ENCODE measurements around the gene PPP4R2. TPM values are rescaled to one million over a fixed set of nuclear protein-coding genes. Genes with fewer than 3 reads are reported as not detected.
A peak's percentile ranks its signal among the peaks of the same experiment; 100 is the strongest.

The PPP4R2 gene
- total RNA-seq, 5 donors from 2014 or later (not counting 1 experiment from before 2014, with no cell fraction given), result 53.3 to 70.6 (median 61.3) TPM

- no peaks in the 10 kb centered on the region for H3K27me3 Mint-ChIP-seq
- 94% methylated on average over 6 of the region's 10 CpGs for WGBS (ENCODE audit: insufficient coverage)
- H3K27ac Mint-ChIP-seq, result no peak overlapping the region
- peaks cover 22 to 56% (median 50%) of the 10 kb centered on the region in 3 donors for H3K4me1 Mint-ChIP-seq
- DNase-seq, result no peak
- ChIA-PET CTCF (no interaction called here), POLR2A (no interaction called here)
- peaks cover 6% of the 10 kb centered on the region for H3K36me3 Mint-ChIP-seq
- H3K4me3 Mint-ChIP-seq, result no peak overlapping the region
- Histone ChIP-seq H3K27me3 (replicated peaks in 1 of 2; ENCODE audit: control insufficient read depth in 2 of 2, extremely low read depth in 1 of 2, insufficient read depth in 2 of 2, low read length in 1 of 2) (no peaks in the 10 kb centered on the region), H3K36me3 (ENCODE audit: control insufficient read depth in 2 of 2, extremely low read depth in 1 of 2, insufficient read depth in 1 of 2, low read length in 1 of 2) (peaks cover 4 to 14% of the 10 kb centered on the region in 2 donors), H3K4me1 (ENCODE audit: control insufficient read depth in 1 of 2, extremely low read depth in 1 of 2, insufficient read depth in 2 of 2, low read length in 2 of 2) (peaks cover 0 to 8% of the 10 kb centered on the region in 2 experiments), H3K27ac (ENCODE audit: low read length) (no peak overlapping the region), H3K4me3 (ENCODE audit: control insufficient read depth in 1 of 2, extremely low read depth in 1 of 2, low read length in 1 of 2) (no peak overlapping the region), H3K9me3 (no peaks in the 10 kb centered on the region)
- no peak for ATAC-seq (replicated peaks in 1 of 4)
- H3K9me3 Mint-ChIP-seq, result no peaks in the 10 kb centered on the region
Observed at GRCh38 chr3:73049319-73049718, 52.7 kb downstream of the PPP4R2 start.

GRCh38 chr3:73052857-73053256 is 56.2 kb downstream of the PPP4R2 start:
- CTCF ChIA-PET, result no interaction called here
- no peaks in the 10 kb centered on the region for H3K9me3 ChIP-seq
- ATAC-seq (replicated peaks in 1 of 4), result no peak
- H3K27me3 Mint-ChIP-seq, result no peaks in the 10 kb centered on the region
- no peaks in the 10 kb centered on the region for H3K9me3 Mint-ChIP-seq
- H3K27me3 ChIP-seq (replicated peaks in 1 of 2; ENCODE audit: control insufficient read depth in 2 of 2, extremely low read depth in 1 of 2, insufficient read depth in 2 of 2, low read length in 1 of 2), result no peaks in the 10 kb centered on the region
- no peak for DNase-seq
- no peaks in the 10 kb centered on the region for H3K4me1 ChIP-seq (ENCODE audit: control insufficient read depth in 1 of 2, extremely low read depth in 1 of 2, insufficient read depth in 2 of 2, low read length in 2 of 2)
- H3K27ac Mint-ChIP-seq, result peak overlapping the region in 1 of 2 donors; percentile 69
- peaks cover 4% of the 10 kb centered on the region for H3K36me3 Mint-ChIP-seq
- no CpG with 5 or more reads among the region's 2 CpGs for WGBS (ENCODE audit: insufficient coverage)
- H3K36me3 ChIP-seq (ENCODE audit: control insufficient read depth in 2 of 2, extremely low read depth in 1 of 2, insufficient read depth in 1 of 2, low read length in 1 of 2), result peaks cover 4 to 10% of the 10 kb centered on the region in 2 donors
- no peak overlapping the region for H3K27ac ChIP-seq (ENCODE audit: low read length)
- peaks cover 23 to 44% (median 38%) of the 10 kb centered on the region in 3 donors for H3K4me1 Mint-ChIP-seq
- H3K4me3 ChIP-seq (ENCODE audit: control insufficient read depth in 1 of 2, extremely low read depth in 1 of 2, low read length in 1 of 2), result no peak overlapping the region
- POLR2A ChIA-PET, result no interaction called here
- H3K4me3 Mint-ChIP-seq, result no peak overlapping the region

GRCh38 chr3:73055583-73055982 is 59.0 kb downstream of the PPP4R2 start:
- Histone ChIP-seq H3K4me3 (ENCODE audit: control insufficient read depth in 1 of 2, extremely low read depth in 1 of 2, low read length in 1 of 2) (no peak overlapping the region), H3K4me1 (ENCODE audit: control insufficient read depth in 1 of 2, extremely low read depth in 1 of 2, insufficient read depth in 2 of 2, low read length in 2 of 2) (no peaks in the 10 kb centered on the region), H3K9me3 (no peaks in the 10 kb centered on the region), H3K27ac (ENCODE audit: low read length) (peak overlapping the region; percentile 41), H3K36me3 (ENCODE audit: control insufficient read depth in 2 of 2, extremely low read depth in 1 of 2, insufficient read depth in 1 of 2, low read length in 1 of 2) (peaks cover 0 to 10% of the 10 kb centered on the region in 2 donors), H3K27me3 (replicated peaks in 1 of 2; ENCODE audit: control insufficient read depth in 2 of 2, extremely low read depth in 1 of 2, insufficient read depth in 2 of 2, low read length in 1 of 2) (no peaks in the 10 kb centered on the region)
- Mint-ChIP-seq H3K4me3 (no peak overlapping the region), H3K27me3 (no peaks in the 10 kb centered on the region), H3K36me3 (peaks cover 12% of the 10 kb centered on the region), H3K4me1 (peaks cover 28 to 36% (median 30%) of the 10 kb centered on the region in 3 donors), H3K27ac (peak overlapping the region in 1 of 2 donors; percentile 54), H3K9me3 (no peaks in the 10 kb centered on the region)
- DNase-seq (no peak), ATAC-seq (replicated peaks in 1 of 4) (no peak)
- WGBS (ENCODE audit: insufficient coverage), result 87% methylated on average over 4 of the region's 8 CpGs
- ChIA-PET CTCF (interaction anchor here (0.6 to 5.0 kb wide), 11 partner anchors 36 to 208 kb away, joined by 3 to 59 read pairs (median 11); partner anchors contain the start of genes PPP4R2 (in 1 of the 2) and SHQ1 (in 1 of the 2)), POLR2A (no interaction called here)

- no peak for ATAC-seq (replicated peaks in 1 of 4)
Observed at GRCh38 chr3:73056014-73056844, 59.6 kb downstream of the PPP4R2 start.

GRCh38 chr3:73056845-73057150 is 60.2 kb downstream of the PPP4R2 start:
- no peak overlapping the region for H3K27ac ChIP-seq (ENCODE audit: low read length)
- no peaks in the 10 kb centered on the region for H3K4me1 ChIP-seq (ENCODE audit: control insufficient read depth in 1 of 2, extremely low read depth in 1 of 2, insufficient read depth in 2 of 2, low read length in 2 of 2)
- no peak overlapping the region for H3K4me3 Mint-ChIP-seq
- ChIA-PET CTCF (interaction anchor here (0.6 to 5.0 kb wide), 34 partner anchors 10 to 722 kb away, joined by 3 to 59 read pairs (median 4); partner anchors contain the start of genes PPP4R2 (in 1 of the 2) and SHQ1 (in 1 of the 2)), POLR2A (interaction anchor here in 1 of 2 donors (0.5 kb wide), 1 partner anchor 62 kb away, joined by 10 read pairs; no protein-coding TSS in a partner anchor)
- ATAC-seq (replicated peaks in 1 of 4) (no peak), DNase-seq (no peak)
- no peaks in the 10 kb centered on the region for H3K9me3 ChIP-seq
- H3K27me3 Mint-ChIP-seq, result no peaks in the 10 kb centered on the region
- peaks cover 16% of the 10 kb centered on the region for H3K36me3 Mint-ChIP-seq
- H3K27ac Mint-ChIP-seq, result no peak overlapping the region
- H3K4me1 Mint-ChIP-seq, result peaks cover 22 to 28% (median 27%) of the 10 kb centered on the region in 3 donors
- peaks cover 0 to 13% of the 10 kb centered on the region in 2 donors for H3K36me3 ChIP-seq (ENCODE audit: control insufficient read depth in 2 of 2, extremely low read depth in 1 of 2, insufficient read depth in 1 of 2, low read length in 1 of 2)
- H3K27me3 ChIP-seq (replicated peaks in 1 of 2; ENCODE audit: control insufficient read depth in 2 of 2, extremely low read depth in 1 of 2, insufficient read depth in 2 of 2, low read length in 1 of 2), result no peaks in the 10 kb centered on the region
- H3K4me3 ChIP-seq (ENCODE audit: control insufficient read depth in 1 of 2, extremely low read depth in 1 of 2, low read length in 1 of 2), result no peak overlapping the region
- no peaks in the 10 kb centered on the region for H3K9me3 Mint-ChIP-seq

More at GRCh38 chr3:73056014-73056844, 59.6 kb downstream of the PPP4R2 start:
- H3K4me3 ChIP-seq (ENCODE audit: control insufficient read depth in 1 of 2, extremely low read depth in 1 of 2, low read length in 1 of 2), result no peak overlapping the region
- Mint-ChIP-seq H3K27me3 (no peaks in the 10 kb centered on the region), H3K36me3 (peaks cover 13% of the 10 kb centered on the region), H3K27ac (peak overlapping the region in 1 of 2 donors; percentile 54), H3K4me3 (no peak overlapping the region), H3K4me1 (peaks cover 25 to 30% (median 28%) of the 10 kb centered on the region in 3 donors), H3K9me3 (no peaks in the 10 kb centered on the region)
- H3K27ac ChIP-seq (ENCODE audit: low read length), result peak overlapping the region; percentile 41
- CTCF ChIA-PET, result interaction anchor here (0.6 to 5.0 kb wide), 34 partner anchors 9 to 722 kb away, joined by 3 to 59 read pairs (median 4); partner anchors contain the start of genes PPP4R2 (in 1 of the 2) and SHQ1 (in 1 of the 2)
- peaks cover 0 to 9% of the 10 kb centered on the region in 2 donors for H3K36me3 ChIP-seq (ENCODE audit: control insufficient read depth in 2 of 2, extremely low read depth in 1 of 2, insufficient read depth in 1 of 2, low read length in 1 of 2)
- DNase-seq, result peak in 1 of 35 experiments; percentile 51
- no CpG with 5 or more reads among the region's 5 CpGs for WGBS (ENCODE audit: insufficient coverage)
- no peaks in the 10 kb centered on the region for H3K4me1 ChIP-seq (ENCODE audit: control insufficient read depth in 1 of 2, extremely low read depth in 1 of 2, insufficient read depth in 2 of 2, low read length in 2 of 2)
- no peaks in the 10 kb centered on the region for H3K27me3 ChIP-seq (replicated peaks in 1 of 2; ENCODE audit: control insufficient read depth in 2 of 2, extremely low read depth in 1 of 2, insufficient read depth in 2 of 2, low read length in 1 of 2)
- H3K9me3 ChIP-seq, result no peaks in the 10 kb centered on the region
- POLR2A ChIA-PET, result interaction anchor here in 1 of 2 donors (0.5 to 0.6 kb wide), 2 partner anchors 61 to 634 kb away, joined by 4 to 10 read pairs; no protein-coding TSS in a partner anchor

GRCh38 chr3:73060302-73060723 is 63.7 kb downstream of the PPP4R2 start:
- ATAC-seq (replicated peaks in 1 of 4) (no peak), DNase-seq (no peak)
- CTCF ChIA-PET, result interaction anchor here in 1 of 2 donors (0.7 kb wide), 1 partner anchor 116 kb away, joined by 3 read pairs; no protein-coding TSS in a partner anchor
- POLR2A ChIA-PET, result no interaction called here
- peaks cover 35% of the 10 kb centered on the region for H3K36me3 Mint-ChIP-seq
- Histone ChIP-seq H3K4me1 (ENCODE audit: control insufficient read depth in 1 of 2, extremely low read depth in 1 of 2, insufficient read depth in 2 of 2, low read length in 2 of 2) (no peaks in the 10 kb centered on the region), H3K27ac (ENCODE audit: low read length) (no peak overlapping the region), H3K36me3 (ENCODE audit: control insufficient read depth in 2 of 2, extremely low read depth in 1 of 2, insufficient read depth in 1 of 2, low read length in 1 of 2) (peaks cover 0 to 39% of the 10 kb centered on the region in 2 donors), H3K27me3 (replicated peaks in 1 of 2; ENCODE audit: control insufficient read depth in 2 of 2, extremely low read depth in 1 of 2, insufficient read depth in 2 of 2, low read length in 1 of 2) (no peaks in the 10 kb centered on the region), H3K9me3 (no peaks in the 10 kb centered on the region), H3K4me3 (ENCODE audit: control insufficient read depth in 1 of 2, extremely low read depth in 1 of 2, low read length in 1 of 2) (no peak overlapping the region)
- H3K27me3 Mint-ChIP-seq, result no peaks in the 10 kb centered on the region
- no peaks in the 10 kb centered on the region for H3K9me3 Mint-ChIP-seq
- no peak overlapping the region for H3K4me3 Mint-ChIP-seq
- H3K27ac Mint-ChIP-seq, result peak overlapping the region in 1 of 2 donors; percentile 45
- no CpG with 5 or more reads among the region's 1 CpG for WGBS (ENCODE audit: insufficient coverage)
- peaks cover 10 to 16% (median 15%) of the 10 kb centered on the region in 3 donors for H3K4me1 Mint-ChIP-seq

All from T-cell (primary cell).